A549 (cell line): ENCODE data around the gene PMPCB. TPM values are rescaled to one million over a fixed set of nuclear protein-coding genes. Genes with fewer than 3 reads are reported as not detected.
"Not testable (repeated sequence)": the region's sequence is repeated elsewhere in the genome, so short reads cannot be mapped to it uniquely, and the experiment has no call there.

Experiments used
- ATAC-seq, 2 experiments: fragments of 200-7000 bp in 1 of 2; fragments of >200 bp in 1 of 2; cut with Nextera tagmentation in 1 of 2; cut with Tn5 transposase in 1 of 2; 3 replicates each; pipeline versions ENCODE4 v1.8.0 to v1.9.1; 2018 to 2020; ENCODE audit warnings: mild to moderate bottlenecking in 1 of 2, moderate library complexity in 1 of 2
- CTCF ChIA-PET: fragments of 300-600 bp; sonication (Branson Sonifier 250); formaldehyde crosslinking; extraction: SDS; loops from one replicate; lab custom pipeline; 2021; ENCODE audit warnings: antibody characterized with exemption, inconsistent platforms; lab: Yijun Ruan, JAX
- POLR2A ChIA-PET: fragments of 350-600 bp; formaldehyde crosslinking; extraction: SDS; loops from one replicate; lab custom pipeline; 2021; ENCODE audit warnings: antibody characterized with exemption, inconsistent platforms; lab: Yijun Ruan, JAX
- DNase-seq, 2 experiments: peaks; one replicate each; pipeline versions ENCODE4 v3.0.0 to v3.0.0-alpha.2; 2011 to 2016; ENCODE audit warnings: low read depth in 1 of 2, low spot score in 1 of 2
- FAIRE-seq: peaks from 2 replicates; lab custom pipeline; 2011; peaks lifted over from hg19 to GRCh38; lab: Jason Lieb, UNC
- H3K27ac ChIP-seq, 2 experiments: fragments of >200 bp; sonication (Bioruptor Twin); formaldehyde crosslinking; 3 replicates each; pipeline ENCODE4 v1.5.1; 2016 to 2017
- H3K4me1 ChIP-seq: fragments of >200 bp; sonication (Bioruptor Twin); formaldehyde crosslinking; 3 replicates; pipeline ENCODE4 v1.6.1; 2016
- H3K4me2 ChIP-seq: fragments of >200 bp; sonication (Bioruptor Twin); formaldehyde crosslinking; 3 replicates; pipeline ENCODE4 v1.6.1; 2016
- H3K4me3 ChIP-seq: fragments of >200 bp; sonication (Bioruptor Twin); formaldehyde crosslinking; 3 replicates; pipeline ENCODE4 v1.5.1; 2016
- H3K9me3 ChIP-seq: fragments of >200 bp; sonication (Bioruptor Twin); formaldehyde crosslinking; 3 replicates; pipeline ENCODE4 v1.6.1; 2016
- CEBPB ChIP-seq, 2 experiments: fragments of >200 bp in 1 of 2; sonication (Bioruptor Twin) in 1 of 2; formaldehyde crosslinking in 1 of 2; IDR thresholded peaks; 2 replicates each; pipeline ENCODE4 v1.6.1; 2012 to 2016
- WGBS: methylation state at CpG from one replicate; pipeline ENCODE4 v1.1.6; 2017; ENCODE audit errors: missing lambda C conversion rate; 5-methylcytosine and 5-hydroxymethylcytosine counted together
- polyA plus RNA-seq, 4 experiments: library from polyadenylated mRNA; depleted of rRNA in 3 of 4; stranded (reverse); fragments of >200 nt; fragmentation: RNase III in 1 of 4; extraction: RNeasy Plus Mini Kit Qiagen cat#74134 plus additional on column Dnase treatment in 1 of 4; gene quantifications; 2 replicates in 3 of 4; 3 replicates in 1 of 4; pipeline ENCODE4 v1.2.3, GENCODE V29; 2011 to 2017

Gene PMPCB
- polyA plus RNA-seq, 2 of the 4 experiments (the other 2 are of a cell fraction) = 75.8 to 99.3 TPM

DNA sequence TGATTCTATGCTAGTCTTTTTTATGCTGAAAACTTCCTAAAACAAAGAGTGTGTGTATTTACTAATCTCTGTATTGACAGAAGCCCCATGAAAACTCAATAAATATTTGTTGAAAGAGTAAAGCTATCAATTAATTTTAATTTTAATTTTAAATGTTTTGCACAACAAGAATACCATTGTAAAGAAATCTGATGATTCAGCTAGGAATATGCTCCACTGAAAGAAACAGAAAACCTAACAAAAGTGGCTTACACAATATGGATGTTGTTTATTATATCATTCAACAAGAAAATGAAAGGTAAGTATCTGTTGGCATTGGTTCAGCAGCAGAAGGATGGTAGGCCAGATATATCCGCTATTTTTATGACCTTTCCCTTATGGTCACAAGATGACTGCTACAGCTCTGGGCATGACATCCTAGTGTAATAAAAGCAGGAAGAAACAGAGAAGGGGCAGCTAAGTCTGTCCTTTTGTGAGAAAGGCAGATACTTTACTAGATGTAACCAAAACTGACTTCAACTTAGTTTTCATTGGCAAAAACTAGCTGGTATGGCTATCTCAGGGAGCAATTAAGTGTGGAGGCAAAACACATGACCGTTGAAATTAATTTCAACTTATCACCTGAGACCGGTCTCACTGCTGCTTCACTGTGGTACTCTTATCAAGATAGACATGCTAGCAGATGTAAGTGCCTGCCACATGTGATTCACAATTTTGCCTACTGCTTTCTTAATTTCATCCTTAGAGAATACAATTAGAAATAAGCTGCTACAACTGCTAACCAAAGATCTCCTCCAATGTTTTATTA lies 43.3 kb upstream of the PMPCB start:
- CTCF ChIA-PET, H3K9me3 ChIP-seq, FAIRE-seq, ATAC-seq, H3K4me2 ChIP-seq, POLR2A ChIA-PET, H3K27ac ChIP-seq, DNase-seq, H3K4me1 ChIP-seq, H3K4me3 ChIP-seq: not testable (repeated sequence)
- WGBS = 30% methylated on average over 3 of the region's 3 CpGs

GRCh38 chr7:103264054-103264453 lies 33.2 kb upstream of the PMPCB start:
- H3K9me3 ChIP-seq, CTCF ChIA-PET, POLR2A ChIA-PET, H3K4me1 ChIP-seq, H3K27ac ChIP-seq, H3K4me3 ChIP-seq, H3K4me2 ChIP-seq, ATAC-seq, DNase-seq, FAIRE-seq: not testable (repeated sequence)
- 44% methylated on average over 2 of the region's 2 CpGs for WGBS

GRCh38 chr7:103266229-103266628 lies 31.0 kb upstream of the PMPCB start:
- DNase-seq, POLR2A ChIA-PET, H3K4me2 ChIP-seq, H3K9me3 ChIP-seq, H3K4me3 ChIP-seq, ATAC-seq, FAIRE-seq, CTCF ChIA-PET, H3K4me1 ChIP-seq, H3K27ac ChIP-seq: not testable (repeated sequence)
- WGBS = 40% methylated on average over 2 of the region's 2 CpGs

GRCh38 chr7:103273374-103273773 lies 23.9 kb upstream of the PMPCB start:
- CTCF ChIA-PET = interaction anchor here (1.1 kb wide), 1 partner anchor 211 kb away, joined by 3 read pairs; no protein-coding TSS in a partner anchor
- H3K4me1 ChIP-seq, DNase-seq, ATAC-seq, H3K4me2 ChIP-seq, POLR2A ChIA-PET, H3K9me3 ChIP-seq, H3K4me3 ChIP-seq, FAIRE-seq, H3K27ac ChIP-seq: not testable (repeated sequence)
- 90% methylated on average over 6 of the region's 6 CpGs for WGBS
- peak; percentile 34 to 76; a peak in 3 of 4 replicates for TF ChIP-seq CEBPB (IDR thresholded peaks at IDR 0.05)

- CTCF ChIA-PET, H3K4me1 ChIP-seq, POLR2A ChIA-PET, H3K4me3 ChIP-seq, DNase-seq, H3K9me3 ChIP-seq, FAIRE-seq, ATAC-seq, H3K27ac ChIP-seq, H3K4me2 ChIP-seq: not testable (repeated sequence)
- WGBS = no CpG with 5 or more reads among the region's 24 CpGs
Observed at GRCh38 chr7:103274867-103275266, 22.4 kb upstream of the PMPCB start.

- ATAC-seq, DNase-seq, H3K4me1 ChIP-seq, H3K27ac ChIP-seq, H3K9me3 ChIP-seq, H3K4me2 ChIP-seq, POLR2A ChIA-PET, H3K4me3 ChIP-seq, FAIRE-seq: not testable (repeated sequence)
- 94% methylated on average over 2 of the region's 2 CpGs for WGBS
- CTCF ChIA-PET = interaction anchor here (0.7 kb wide), 1 partner anchor 216 kb away, joined by 3 read pairs; no protein-coding TSS in a partner anchor
Observed at GRCh38 chr7:103278195-103278594, 19.0 kb upstream of the PMPCB start.

DNA sequence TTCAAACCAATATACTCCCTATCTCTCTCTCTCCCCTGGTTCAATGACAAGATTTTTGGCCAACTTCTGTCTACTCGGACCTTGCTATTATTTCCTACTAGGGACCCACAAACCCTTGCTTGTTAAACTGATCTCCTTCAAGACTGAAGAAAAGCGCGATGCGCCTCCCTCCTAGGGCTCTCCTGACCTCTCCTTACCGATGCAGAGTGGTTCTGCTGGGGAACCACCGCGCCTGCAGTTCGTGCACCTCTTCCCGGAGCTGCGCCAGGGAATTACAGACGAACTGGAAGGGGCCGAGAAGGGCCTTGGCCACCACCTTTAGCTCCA lies 17.6 kb upstream of the PMPCB start:
- DNase-seq = peak in 1 of 2 experiments; percentile 21
- H3K4me1 ChIP-seq, FAIRE-seq, H3K9me3 ChIP-seq, POLR2A ChIA-PET: not testable (repeated sequence)
- peak; percentile 85 to 86 for ATAC-seq
- Histone ChIP-seq H3K4me3 (peak overlapping the region; percentile 79), H3K4me2 (peak overlapping the region; percentile 97), H3K27ac (peak overlapping the region; percentile 73 to 89)
- CTCF ChIA-PET = interaction anchor here (1.3 kb wide), 1 partner anchor 18 kb away, joined by 3 read pairs; no protein-coding TSS in a partner anchor
- WGBS = 4% methylated on average over 12 of the region's 12 CpGs
